Body of pancreas (tissue), 4 donors: ENCODE results near the gene SCN5A.

Experiments
- POLR2A ChIP-seq, 3 donors: fragments of 450-650 bp; IDR thresholded peaks; one replicate each; pipeline ENCODE4 v1.6.1; 2016; ENCODE audit warnings: antibody characterized with exemption in 3 of 3, mild to moderate bottlenecking in 2 of 3
- TF ChIP-seq, protein P1 (sequence below), 7 experiments: fragments of 450-650 bp in 4 of 7; fragments of 200-600 bp in 3 of 7; sonication (generic) in 3 of 7; IDR thresholded peaks; one replicate each; pipeline ENCODE4 v1.5.1; 2016 to 2019; ENCODE audit warnings: antibody characterized with exemption in 7 of 7

DNA sequence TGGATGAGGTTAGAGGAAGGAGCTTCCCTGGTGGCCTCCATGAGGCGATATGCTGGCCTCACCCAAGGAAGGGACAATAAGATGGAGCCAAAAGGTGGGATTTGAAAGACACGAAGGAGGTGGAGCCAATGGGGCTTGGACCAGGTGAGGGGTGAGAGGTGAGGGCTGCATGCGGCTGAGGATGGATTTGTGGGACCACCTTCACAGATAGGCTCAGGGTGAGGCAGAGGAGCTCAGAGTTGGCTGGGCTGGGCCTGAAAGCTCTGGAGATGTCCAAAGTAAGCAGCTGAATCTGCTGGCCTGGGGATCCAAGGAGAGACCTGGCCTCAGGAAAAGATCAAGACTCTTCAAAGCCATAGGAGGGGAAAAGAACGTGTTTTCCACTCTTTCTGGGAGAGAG lies 103.5 kb downstream of the SCN5A start:
- TF ChIP-seq, protein P1, sequence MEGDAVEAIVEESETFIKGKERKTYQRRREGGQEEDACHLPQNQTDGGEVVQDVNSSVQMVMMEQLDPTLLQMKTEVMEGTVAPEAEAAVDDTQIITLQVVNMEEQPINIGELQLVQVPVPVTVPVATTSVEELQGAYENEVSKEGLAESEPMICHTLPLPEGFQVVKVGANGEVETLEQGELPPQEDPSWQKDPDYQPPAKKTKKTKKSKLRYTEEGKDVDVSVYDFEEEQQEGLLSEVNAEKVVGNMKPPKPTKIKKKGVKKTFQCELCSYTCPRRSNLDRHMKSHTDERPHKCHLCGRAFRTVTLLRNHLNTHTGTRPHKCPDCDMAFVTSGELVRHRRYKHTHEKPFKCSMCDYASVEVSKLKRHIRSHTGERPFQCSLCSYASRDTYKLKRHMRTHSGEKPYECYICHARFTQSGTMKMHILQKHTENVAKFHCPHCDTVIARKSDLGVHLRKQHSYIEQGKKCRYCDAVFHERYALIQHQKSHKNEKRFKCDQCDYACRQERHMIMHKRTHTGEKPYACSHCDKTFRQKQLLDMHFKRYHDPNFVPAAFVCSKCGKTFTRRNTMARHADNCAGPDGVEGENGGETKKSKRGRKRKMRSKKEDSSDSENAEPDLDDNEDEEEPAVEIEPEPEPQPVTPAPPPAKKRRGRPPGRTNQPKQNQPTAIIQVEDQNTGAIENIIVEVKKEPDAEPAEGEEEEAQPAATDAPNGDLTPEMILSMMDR (IDR thresholded peaks at IDR 0.05): no peak
- no peak for TF ChIP-seq POLR2A (IDR thresholded peaks at IDR 0.05)
